Raji (cell line): ENCODE data around the gene SLC10A2.
A peak's percentile ranks its signal among the peaks of the same experiment; 100 is the strongest.

ENCODE experiments used
- POLR2A ChIP-seq: IDR thresholded peaks from 2 replicates; pipeline ENCODE4 v1.6.1; 2011; ENCODE audit warnings: low read depth, low read length, control low read depth; ENCODE audit not compliant: insufficient read depth

Gene SLC10A2

GRCh38 chr13:103009051-103009840 lies 57.0 kb downstream of the SLC10A2 start:
- TF ChIP-seq POLR2A, result no peak

GRCh38 chr13:103007427-103007762 lies 58.8 kb downstream of the SLC10A2 start:
- TF ChIP-seq POLR2A, result no peak

- TF ChIP-seq POLR2A, result peak; percentile 36; the same call in 1 of the 2 replicates
Measured at GRCh38 chr13:103006641-103007426, 59.4 kb downstream of the SLC10A2 start.

GRCh38 chr13:103004661-103005345 lies 61.4 kb downstream of the SLC10A2 start:
- TF ChIP-seq POLR2A, result no peak

- no peak for TF ChIP-seq POLR2A
Measured at GRCh38 chr13:103003631-103004030, 62.6 kb downstream of the SLC10A2 start.

- no peak for TF ChIP-seq POLR2A
Measured at GRCh38 chr13:103002279-103002678, 63.9 kb downstream of the SLC10A2 start.

GRCh38 chr13:103000157-103000556 lies 66.1 kb downstream of the SLC10A2 start:
- TF ChIP-seq POLR2A, result no peak

GRCh38 chr13:102999499-102999898 lies 66.7 kb downstream of the SLC10A2 start:
- no peak for TF ChIP-seq POLR2A
